H1 (cell line): Measurements from ENCODE around the gene PTPRF. TPM values are rescaled to one million over a fixed set of nuclear protein-coding genes. Genes with fewer than 3 reads are reported as not detected.

Experiments used
- CTCF ChIA-PET: fragments of 300-600 bp; sonication (Branson Sonifier 250); formaldehyde crosslinking; loops from one replicate; lab custom pipeline; 2021; ENCODE audit not compliant: partially characterized antibody; lab: Charles Lee
- POLR2A ChIA-PET: fragments of 300-600 bp; sonication (Branson Sonifier 250); formaldehyde crosslinking; loops from one replicate; lab custom pipeline; 2021; ENCODE audit warnings: inconsistent platforms; ENCODE audit not compliant: partially characterized antibody; lab: Charles Lee
- DNase-seq, 2 experiments: peaks; one replicate each; pipeline versions ENCODE4 v3.0.0 to v3.0.0-alpha.2; 2010 to 2022; ENCODE audit warnings: low spot score in 2 of 2, low read depth in 1 of 2, mixed read lengths in 1 of 2
- FAIRE-seq: peaks from 2 replicates; lab custom pipeline; 2011; peaks lifted over from hg19 to GRCh38; lab: Jason Lieb, UNC
- H2AFZ ChIP-seq: 2 replicates; pipeline ENCODE4 v1.8.1; 2012; ENCODE audit warnings: low read length, inconsistent platforms
- H2AK5ac ChIP-seq: 2 replicates; pipeline ENCODE4 v1.6.1; 2013; ENCODE audit warnings: low read depth, low read length
- H2BK120ac ChIP-seq: replicated peaks from 2 replicates; pipeline ENCODE3; 2013; ENCODE audit warnings: low read depth, low read length, inconsistent platforms
- H2BK12ac ChIP-seq: 2 replicates; pipeline ENCODE4 v1.6.1; 2013; ENCODE audit warnings: low read depth, low read length
- H2BK15ac ChIP-seq: 2 replicates; pipeline ENCODE4 v1.6.1; 2013; ENCODE audit warnings: low read length
- H2BK20ac ChIP-seq: 2 replicates; pipeline ENCODE4 v1.6.1; 2013; ENCODE audit warnings: low read length
- H2BK5ac ChIP-seq: 2 replicates; pipeline ENCODE4 v1.6.1; 2013; ENCODE audit warnings: low read depth, low read length
- H3K14ac ChIP-seq: 2 replicates; pipeline ENCODE4 v1.6.1; 2013; ENCODE audit warnings: inconsistent platforms; ENCODE audit not compliant: insufficient read length
- H3K18ac ChIP-seq: 2 replicates; pipeline ENCODE4 v1.6.1; 2013; ENCODE audit warnings: low read length; ENCODE audit errors: extremely low read depth
- H3K23ac ChIP-seq: 2 replicates; pipeline ENCODE4 v1.6.1; 2013; ENCODE audit warnings: inconsistent platforms; ENCODE audit not compliant: insufficient read length
- H3K23me2 ChIP-seq: 2 replicates; pipeline ENCODE4 v1.6.1; 2013; ENCODE audit warnings: low read depth, low read length
- H3K27ac ChIP-seq: 2 replicates; pipeline ENCODE4 v1.6.1; 2011; ENCODE audit warnings: low read depth, low read length, inconsistent platforms
- H3K27me3 ChIP-seq, 4 experiments: replicated peaks in 1 of 4; 1 replicate in 1 of 4; 2 replicates in 3 of 4; pipeline versions ENCODE4 v1.6.1 to v1.8.1; 2011 to 2013; ENCODE audit warnings: low read length in 3 of 4, mild to moderate bottlenecking in 3 of 4, inconsistent platforms in 2 of 4, mixed read lengths in 2 of 4, moderate library complexity in 1 of 4; ENCODE audit not compliant: control insufficient read depth in 3 of 4, insufficient read depth in 3 of 4; ENCODE audit errors: extremely low read depth in 1 of 4
- H3K36me3 ChIP-seq, 4 experiments: 2 replicates each; pipeline versions ENCODE4 v1.6.1 to v1.8.1; 2011 to 2013; ENCODE audit warnings: mild to moderate bottlenecking in 4 of 4, low read length in 3 of 4, moderate library complexity in 2 of 4, control low read depth in 1 of 4, inconsistent platforms in 1 of 4; ENCODE audit not compliant: insufficient read depth in 4 of 4, control insufficient read depth in 2 of 4
- H3K4ac ChIP-seq: replicated peaks from 2 replicates; pipeline ENCODE3; 2013; ENCODE audit warnings: low read length, low read depth, mixed read lengths, inconsistent platforms; ENCODE audit not compliant: insufficient read length
- H3K4me1 ChIP-seq, 4 experiments: replicated peaks in 1 of 4; 1 replicate in 1 of 4; 2 replicates in 3 of 4; pipeline versions ENCODE4 v1.6.1 to v1.8.1; 2011 to 2013; ENCODE audit warnings: low read length in 3 of 4, inconsistent platforms in 2 of 4, mixed read lengths in 1 of 4; ENCODE audit not compliant: insufficient read depth in 4 of 4, control insufficient read depth in 3 of 4
- H3K4me2 ChIP-seq, 2 experiments: 2 replicates each; pipeline versions ENCODE4 v1.6.1 to v1.8.1; 2011 to 2013; ENCODE audit warnings: low read depth in 2 of 2, low read length in 2 of 2, control low read depth in 1 of 2, inconsistent platforms in 1 of 2, mild to moderate bottlenecking in 1 of 2; ENCODE audit not compliant: insufficient read depth in 1 of 2
- H3K4me3 ChIP-seq, 4 experiments: fragments of 200-600, 300-600 bp in 1 of 4; sonication (generic), shearing (Covaris generic), sonication (Bioruptor Twin) in 1 of 4; 2 replicates each; pipeline versions ENCODE4 v1.5.1 to v1.8.1; 2011 to 2016; ENCODE audit warnings: low read length in 4 of 4, low read depth in 3 of 4, control low read depth in 2 of 4, inconsistent platforms in 2 of 4, mild to moderate bottlenecking in 2 of 4, mixed read lengths in 1 of 4, moderate library complexity in 1 of 4; ENCODE audit not compliant: insufficient read depth in 2 of 4; ENCODE audit errors: extremely low read depth in 1 of 4
- H3K56ac ChIP-seq: replicated peaks from 2 replicates; pipeline ENCODE3; 2013; ENCODE audit warnings: low read depth, mild to moderate bottlenecking, mixed read lengths, low read length, inconsistent platforms; ENCODE audit not compliant: insufficient read length
- H3K79me1 ChIP-seq: 2 replicates; pipeline ENCODE4 v1.6.1; 2013; ENCODE audit warnings: low read depth, low read length, control low read depth
- H3K79me2 ChIP-seq, 2 experiments: 2 replicates each; pipeline versions ENCODE4 v1.6.1 to v1.8.1; 2012 to 2013; ENCODE audit warnings: low read length in 2 of 2, mild to moderate bottlenecking in 2 of 2, inconsistent platforms in 1 of 2; ENCODE audit not compliant: insufficient read depth in 2 of 2, control insufficient read depth in 1 of 2
- H3K9ac ChIP-seq, 4 experiments: replicated peaks in 1 of 4; 1 replicate in 1 of 4; 2 replicates in 3 of 4; pipeline versions ENCODE4 v1.6.1 to v1.8.1; 2011 to 2013; ENCODE audit warnings: low read depth in 3 of 4, low read length in 3 of 4, control low read depth in 2 of 4, mild to moderate bottlenecking in 2 of 4, moderate library complexity in 2 of 4, inconsistent platforms in 1 of 4; ENCODE audit errors: extremely low read depth in 1 of 4
- H3K9me3 ChIP-seq, 2 experiments: 2 replicates each; pipeline versions ENCODE4 v1.6.1 to v1.8.1; 2012 to 2013; ENCODE audit warnings: mild to moderate bottlenecking in 2 of 2, moderate library complexity in 2 of 2, control low read depth in 1 of 2, inconsistent platforms in 1 of 2, low read depth in 1 of 2, low read length in 1 of 2, mixed read lengths in 1 of 2; ENCODE audit not compliant: insufficient read depth in 2 of 2
- H4K20me1 ChIP-seq, 2 experiments: replicated peaks in 1 of 2; 2 replicates each; pipeline versions ENCODE3 to v1.8.1; 2011 to 2013; ENCODE audit warnings: inconsistent platforms in 2 of 2, low read length in 2 of 2, mild to moderate bottlenecking in 1 of 2; ENCODE audit not compliant: insufficient read depth in 2 of 2, control insufficient read depth in 1 of 2
- H4K5ac ChIP-seq: 2 replicates; pipeline ENCODE4 v1.6.1; 2013; ENCODE audit warnings: low read length, low read depth, mixed read lengths, inconsistent platforms; ENCODE audit not compliant: insufficient read length
- H4K8ac ChIP-seq: 2 replicates; pipeline ENCODE4 v1.8.0; 2013; ENCODE audit warnings: mild to moderate bottlenecking, moderate library complexity, low read length, inconsistent platforms; ENCODE audit not compliant: insufficient read depth; ENCODE audit errors: extremely low read depth
- H4K91ac ChIP-seq: replicated peaks from 2 replicates; pipeline ENCODE3; 2013; ENCODE audit warnings: low read length, mixed read lengths, inconsistent platforms; ENCODE audit not compliant: insufficient read length
- RFX5 ChIP-seq: IDR thresholded peaks from 2 replicates; pipeline ENCODE4 v1.6.1; 2011; ENCODE audit warnings: low read depth, low read length, improper control_type of control experiment, borderline replicate concordance
- SIRT6 ChIP-seq: IDR thresholded peaks from one replicate; pipeline ENCODE4 v1.7.1; 2012; ENCODE audit warnings: low read length, inconsistent platforms
- USF2 ChIP-seq: IDR thresholded peaks from 2 replicates; pipeline ENCODE4 v1.6.1; 2011; ENCODE audit warnings: low read length, improper control_type of control experiment
- WGBS, 2 experiments: shearing (Covaris generic) in 1 of 2; methylation state at CpG; one replicate each; pipeline versions ENCODE4 v1.1.6 to v1.1.7; 2013 to 2015; ENCODE audit warnings: low lambda C conversion rate in 2 of 2, mixed read lengths in 2 of 2, inconsistent platforms in 1 of 2, low coverage in 1 of 2, missing lambda C conversion rate in 1 of 2; ENCODE audit not compliant: insufficient replicate concordance in 2 of 2, insufficient coverage in 1 of 2, insufficient read length in 1 of 2; ENCODE audit errors: extremely low coverage in 1 of 2, missing lambda C conversion rate in 1 of 2; 5-methylcytosine and 5-hydroxymethylcytosine counted together
- polyA plus RNA-seq, 7 experiments: library from polyadenylated mRNA; depleted of rRNA in 3 of 7; stranded (reverse) in 5 of 7; unstranded in 2 of 7; fragments of >200 nt in 5 of 7; fragments of 200-250 nt in 2 of 7; gene quantifications; 1 replicate in 5 of 7; 2 replicates in 1 of 7; 4 replicates in 1 of 7; pipeline versions ENCODE4 v1.2.1 to v1.2.3, GENCODE V29; 2011 to 2013; ENCODE audit warnings: missing spikeins in 2 of 7, mixed read lengths in 2 of 7
- total RNA-seq: library from RNA; stranded (reverse); fragmentation: NEBNext Ultra II Directional; extraction: Animal tissue kit (Norgen Biotek cat#: 25700); gene quantifications from 2 replicates; pipeline ENCODE4 v1.2.1, GENCODE V29; 2021

Gene PTPRF
- total and polyA plus RNA-seq, 2 of the 8 experiments (the other 6 are each of a cell fraction or from before 2014, with no cell fraction given), result 136 to 231 TPM

GRCh38 chr1:43536196-43536863 lies 5.6 kb downstream of the PTPRF start:
- H2BK120ac ChIP-seq, result no peak overlapping the region
- CTCF ChIA-PET, result interaction anchor here (1.9 to 10.8 kb wide), 5 partner anchors 13 to 34 kb away, joined by 4 to 169 read pairs (median 6); no protein-coding TSS in a partner anchor
- H2BK15ac ChIP-seq, result no peak overlapping the region
- no peak overlapping the region for H2AFZ ChIP-seq
- no peak overlapping the region for H3K23ac ChIP-seq
- no peak overlapping the region for H3K14ac ChIP-seq
- H3K79me1 ChIP-seq, result peaks cover 54% of the 10 kb centered on the region
- TF ChIP-seq USF2 (no peak), SIRT6 (no peak), RFX5 (no peak)
- H4K5ac ChIP-seq, result no peak overlapping the region
- H3K79me2 ChIP-seq, result peaks cover 32 to 87% of the 10 kb centered on the region in 2 experiments
- H2BK20ac ChIP-seq, result no peak overlapping the region
- H3K27me3 ChIP-seq, result peaks cover 0 to 3% (median 0%) of the 10 kb centered on the region in 4 experiments; a peak in 2 of 7 replicates
- no peak overlapping the region for H2AK5ac ChIP-seq
- POLR2A ChIA-PET, result interaction anchor here (1.2 to 15.4 kb wide), 6 partner anchors 12 to 114 kb away, joined by 3 to 270 read pairs (median 4); partner anchors contain the start of gene KDM4A
- H3K4me3 ChIP-seq, result no peak overlapping the region
- no peak overlapping the region; a peak in 1 of 4 replicates for H3K4me2 ChIP-seq
- H4K91ac ChIP-seq, result no peak overlapping the region
- H3K9ac ChIP-seq, result no peak overlapping the region; a peak in 1 of 7 replicates
- H3K9me3 ChIP-seq, result no peaks in the 10 kb centered on the region
- no peak overlapping the region; the same call in 1 of the 2 replicates for H3K18ac ChIP-seq
- no peak overlapping the region for H3K27ac ChIP-seq
- WGBS, 2 experiments, result 83% methylated on average over 8 of the region's 8 CpGs; no CpG with 5 or more reads in 1 of the 2 experiments
- FAIRE-seq, result no peak
- H3K23me2 ChIP-seq, result peaks cover 11% of the 10 kb centered on the region; the same call in 1 of the 2 replicates
- H4K20me1 ChIP-seq, result peaks cover 43 to 63% of the 10 kb centered on the region in 2 experiments
- H3K4me1 ChIP-seq, result peaks cover 8 to 24% (median 21%) of the 10 kb centered on the region in 4 experiments
- no peak overlapping the region for H3K4ac ChIP-seq
- peak overlapping the region; percentile 6 for H3K56ac ChIP-seq
- no peak overlapping the region for H4K8ac ChIP-seq
- peaks cover 0 to 8% (median 7%) of the 10 kb centered on the region in 4 experiments; a peak in 6 of 8 replicates for H3K36me3 ChIP-seq
- H2BK12ac ChIP-seq, result 0 out of 2 replicates have a peak overlapping the region, but pooled peaks have one; percentile 39
- no peak for DNase-seq
- no peak overlapping the region for H2BK5ac ChIP-seq
